HG03064 (cell line): ENCODE measurements around the gene CALML3.

Experiments
- ATAC-seq: cut with Tn5 transposase; IDR thresholded peaks from one replicate; pipeline ENCODE4 v1.9.1; 2021; ENCODE audit warnings: low read depth; ENCODE audit not compliant: unreplicated experiment

Gene CALML3

DNA sequence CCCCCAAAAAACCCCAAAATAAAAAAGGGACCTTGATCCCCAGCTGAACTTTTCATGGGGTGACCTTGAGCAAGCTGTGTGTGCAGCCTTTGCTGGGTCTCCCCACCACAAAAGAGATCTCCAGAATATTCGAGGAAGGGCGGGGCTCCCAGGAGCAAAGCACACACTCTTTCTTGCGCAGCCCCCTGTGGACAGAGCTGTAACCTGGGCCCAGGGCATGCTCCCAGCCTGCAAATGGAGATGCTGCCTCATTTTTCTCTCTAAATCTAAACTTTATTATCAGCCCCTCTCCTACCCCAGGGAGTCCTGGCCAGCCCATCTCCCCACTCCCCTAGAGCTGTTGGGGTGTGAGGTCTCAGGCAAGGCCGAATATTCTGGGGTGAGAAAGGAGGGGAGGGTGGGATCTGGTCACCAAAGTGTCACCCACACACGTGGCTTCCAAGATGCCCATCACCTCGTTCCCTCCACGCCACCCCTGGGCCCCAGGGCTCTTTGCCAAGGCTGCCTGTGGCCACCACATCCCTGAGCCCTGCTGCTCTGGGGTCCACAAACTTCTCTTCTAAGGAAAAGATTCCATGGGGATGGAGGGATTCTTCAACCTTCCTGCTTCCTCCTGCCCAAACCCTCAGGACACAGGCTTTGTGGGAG, 1.7 kb upstream of the CALML3 start:
- ATAC-seq: no peak

- no peak for ATAC-seq
These were observed 776 bp upstream of the CALML3 start for GRCh38 chr10:5523796-5524574.

- ATAC-seq: no peak
These were observed 990 bp downstream of the CALML3 start for GRCh38 chr10:5525561-5526341.

DNA sequence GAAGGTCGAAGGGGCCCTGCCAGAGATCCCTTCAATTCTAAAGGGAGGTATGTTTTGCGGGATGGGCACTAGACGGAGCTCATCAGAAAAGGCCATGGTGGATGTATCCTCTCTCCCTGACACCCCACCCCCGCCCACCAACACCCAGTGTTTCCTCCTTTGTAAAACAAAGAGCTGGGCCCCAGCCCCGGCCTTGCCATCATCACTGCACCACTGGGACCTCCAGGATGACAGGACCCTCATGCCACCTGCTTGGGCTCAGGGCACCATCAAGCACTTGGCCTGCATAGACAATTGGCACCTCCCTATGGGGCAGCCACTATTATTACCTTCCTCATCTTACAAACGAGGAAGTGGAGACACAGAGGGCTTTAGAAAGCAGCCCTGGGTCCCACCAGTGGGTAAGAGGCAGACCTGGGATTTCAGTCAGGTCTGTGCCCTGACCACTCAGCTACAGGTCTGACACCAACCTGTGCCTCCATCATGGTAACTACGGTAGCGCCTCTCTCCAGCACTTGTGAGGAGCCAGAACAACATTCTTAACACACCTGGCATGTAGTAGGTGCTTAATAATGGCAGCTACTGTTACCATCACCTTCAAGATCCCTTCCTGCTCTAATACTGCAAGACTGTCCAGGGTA, 2.0 kb downstream of the CALML3 start:
- ATAC-seq: no peak

DNA sequence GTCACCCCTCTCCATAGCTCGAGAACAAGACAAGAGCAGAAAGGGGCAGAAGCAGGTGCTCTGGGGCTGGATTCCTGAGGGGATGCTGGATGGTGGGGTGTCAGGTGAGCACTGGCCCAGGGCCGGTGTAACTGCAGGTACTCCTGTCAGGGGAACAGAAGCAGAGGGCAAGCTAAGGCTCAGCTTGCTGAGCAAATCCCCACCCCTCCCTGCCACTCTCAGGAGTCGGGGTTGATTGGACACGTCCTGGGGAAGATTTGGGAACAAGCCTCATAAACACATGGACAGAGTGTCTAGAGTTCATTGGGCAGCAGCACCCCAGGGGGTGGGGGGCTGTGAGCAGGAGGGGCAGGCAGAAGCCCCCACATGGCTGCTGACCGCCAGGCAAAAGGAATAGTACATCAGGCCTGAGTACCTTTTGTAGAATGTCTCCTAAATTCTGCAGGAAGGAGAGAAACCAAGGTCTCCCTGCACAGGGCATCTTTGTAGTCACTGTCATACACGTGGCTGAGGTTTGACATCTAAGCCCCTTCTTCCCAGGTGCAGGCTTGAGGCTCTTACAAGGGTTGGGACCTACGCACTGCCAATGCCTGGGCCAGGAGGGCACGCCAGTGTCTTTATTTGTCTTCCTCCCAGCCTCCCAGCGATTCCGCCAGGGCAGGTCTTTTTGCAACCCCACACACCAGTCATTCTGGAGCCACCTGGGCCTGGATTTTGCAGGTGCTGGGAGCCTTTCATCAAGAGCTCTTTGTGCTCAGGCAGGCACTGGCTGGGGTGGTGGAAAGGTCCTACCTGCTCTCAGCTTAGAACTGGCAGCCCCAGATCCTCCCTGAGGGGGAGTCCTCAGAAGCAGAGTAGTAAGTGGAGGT, 2.8 kb downstream of the CALML3 start:
- ATAC-seq: no peak

DNA sequence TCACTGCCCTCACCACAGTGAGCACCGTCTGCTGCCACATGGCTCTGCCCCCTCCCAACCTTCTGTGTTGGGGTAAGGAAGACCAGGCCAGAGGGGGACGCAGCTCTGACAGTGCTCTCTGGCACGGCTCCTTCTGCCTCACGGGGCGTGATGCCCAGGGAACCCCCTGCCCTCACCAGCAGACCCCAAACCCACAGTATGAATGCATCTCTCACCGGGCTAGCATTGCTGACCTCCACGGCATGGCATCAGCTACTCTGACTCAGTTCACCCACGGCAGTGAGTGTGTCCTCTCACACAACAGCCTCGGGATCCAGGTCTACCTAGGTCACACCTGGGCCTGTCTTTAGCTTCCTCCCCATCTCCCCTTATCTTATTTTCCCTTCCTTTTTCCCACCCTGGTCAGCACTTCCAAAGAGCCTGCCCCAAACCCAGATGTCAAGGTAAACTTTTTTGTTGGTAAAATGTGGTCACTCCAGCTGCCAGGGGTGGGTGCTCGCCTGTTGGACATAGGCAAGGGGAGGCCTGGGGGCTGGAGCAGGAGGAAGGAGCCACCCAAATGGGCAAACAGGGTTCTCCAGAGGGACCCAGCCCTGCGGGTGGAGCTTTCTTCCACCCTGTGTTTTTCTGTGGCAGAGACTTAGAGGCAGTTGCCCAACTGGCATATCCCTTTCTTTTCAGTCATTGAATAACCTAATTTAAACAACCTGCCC, 4.4 kb downstream of the CALML3 start:
- no peak for ATAC-seq

GRCh38 chr10:5529702-5530411, 5.1 kb downstream of the CALML3 start:
- ATAC-seq: no peak

- ATAC-seq: no peak
These were observed 5.6 kb downstream of the CALML3 start for GRCh38 chr10:5530412-5530806.

- no peak for ATAC-seq
These were observed 6.2 kb downstream of the CALML3 start for GRCh38 chr10:5530846-5531557.

GRCh38 chr10:5531558-5532306, 7.0 kb downstream of the CALML3 start:
- ATAC-seq: no peak

- ATAC-seq: no peak
These were observed 7.5 kb downstream of the CALML3 start for GRCh38 chr10:5532307-5532605.

- ATAC-seq: no peak
These were observed 7.9 kb downstream of the CALML3 start for GRCh38 chr10:5532618-5533097.

GRCh38 chr10:5533098-5533731, 8.5 kb downstream of the CALML3 start:
- no peak for ATAC-seq

GRCh38 chr10:5534051-5534821, 9.5 kb downstream of the CALML3 start:
- no peak for ATAC-seq

DNA sequence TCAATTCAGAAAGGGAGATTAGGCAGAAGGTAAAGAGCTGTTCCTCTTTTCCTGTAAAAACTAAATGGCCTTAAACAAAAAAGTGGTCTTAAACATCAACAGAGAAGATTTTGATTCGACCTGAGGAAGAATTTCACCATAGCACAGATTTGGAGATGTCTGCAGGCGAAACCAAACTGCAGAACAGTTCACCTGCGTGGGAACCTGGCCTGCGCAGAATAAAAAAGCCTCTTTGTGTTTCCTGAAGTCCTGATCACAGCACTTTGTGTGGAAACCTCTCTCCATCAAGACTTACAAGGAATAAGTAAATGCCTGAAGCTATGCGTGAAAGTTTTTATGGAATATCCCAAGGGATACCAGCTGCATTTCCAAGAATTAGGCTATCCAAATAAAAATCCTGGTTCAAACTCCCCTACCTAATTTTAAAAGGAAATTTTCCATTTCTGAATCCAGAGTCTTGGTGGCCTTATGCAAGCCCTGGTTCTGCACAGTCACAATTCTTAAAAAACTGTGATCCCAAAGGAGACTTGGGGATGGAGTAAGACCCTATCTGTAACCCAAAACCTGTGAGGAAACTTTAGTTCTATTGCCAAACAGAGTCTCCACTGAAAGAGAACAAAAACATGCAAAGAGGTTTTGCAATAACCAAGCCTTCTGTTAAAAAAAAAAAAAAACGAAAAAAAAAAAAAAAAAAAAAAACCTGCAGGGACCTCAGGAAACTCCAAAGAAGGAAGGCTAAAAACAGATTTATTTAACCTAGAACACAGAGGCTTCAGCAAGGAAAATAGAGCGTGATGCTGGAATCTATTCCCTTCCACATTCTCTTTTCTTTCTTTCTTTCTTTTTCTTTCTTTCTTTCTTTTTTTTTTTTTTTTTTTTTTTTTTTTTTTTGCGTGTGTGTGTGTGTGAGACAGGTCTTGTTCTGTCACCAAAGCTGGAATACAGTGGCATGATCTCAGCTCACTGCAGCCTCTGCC, 10.4 kb downstream of the CALML3 start:
- ATAC-seq: no peak
